GM23338 (cell line): ENCODE results near the gene BET1. TPM values are rescaled to one million over a fixed set of nuclear protein-coding genes. Genes with fewer than 3 reads are reported as not detected.

Experiments used
- ATAC-seq: fragments of 200-7000 bp; cut with Tn5 transposase; 3 replicates; pipeline ENCODE4 v1.9.1; 2020
- DNase-seq: peaks from one replicate; pipeline ENCODE4 v3.0.0-alpha.2; 2015; ENCODE audit warnings: low spot score
- H2AFZ ChIP-seq: fragments of 200-600 bp; sonication (generic); 2 replicates; pipeline ENCODE4 v1.8.0; 2016; ENCODE audit warnings: antibody characterized with exemption, mild to moderate bottlenecking, moderate library complexity
- H3F3A ChIP-seq: fragments of 200-600 bp; sonication (generic); replicated peaks from 2 replicates; pipeline ENCODE4 v1.8.0; 2017; ENCODE audit warnings: antibody characterized with exemption, mixed run types, low read depth
- H3K27ac ChIP-seq: fragments of 200-600 bp; sonication (generic); 2 replicates; pipeline ENCODE4 v1.6.1; 2016; ENCODE audit warnings: low read depth
- H3K27me3 ChIP-seq: fragments of 200-600 bp; sonication (generic); 2 replicates; pipeline ENCODE4 v1.8.0; 2016; ENCODE audit warnings: mild to moderate bottlenecking, mixed run types, moderate library complexity; ENCODE audit not compliant: insufficient read depth
- H3K36me3 ChIP-seq: fragments of 200-600 bp; sonication (generic); 2 replicates; pipeline ENCODE4 v1.8.0; 2016; ENCODE audit warnings: mild to moderate bottlenecking; ENCODE audit not compliant: insufficient read depth
- H3K4me1 ChIP-seq: fragments of 200-600 bp; sonication (generic); 2 replicates; pipeline ENCODE4 v1.8.0; 2016; ENCODE audit warnings: mild to moderate bottlenecking, moderate library complexity; ENCODE audit not compliant: insufficient read depth
- H3K4me2 ChIP-seq: fragments of 200-600 bp; sonication (generic); 2 replicates; pipeline ENCODE4 v1.7.1; 2017; ENCODE audit warnings: mixed run types
- H3K4me3 ChIP-seq: fragments of 200-600 bp; sonication (generic); 2 replicates; pipeline ENCODE4 v1.6.1; 2016; ENCODE audit warnings: mixed run types
- H3K79me2 ChIP-seq: fragments of 200-600 bp; sonication (generic); replicated peaks from 2 replicates; pipeline ENCODE4 v1.8.0; 2017; ENCODE audit warnings: mild to moderate bottlenecking; ENCODE audit not compliant: insufficient read depth
- H3K9me2 ChIP-seq: fragments of 200-600 bp; sonication (generic); 2 replicates; pipeline ENCODE4 v1.8.0; 2017; ENCODE audit not compliant: insufficient read depth
- H4K20me1 ChIP-seq: fragments of 200-600 bp; sonication (generic); replicated peaks from 2 replicates; pipeline ENCODE4 v1.8.0; 2017; ENCODE audit warnings: mild to moderate bottlenecking; ENCODE audit not compliant: insufficient read depth
- H3K27ac Mint-ChIP-seq: 2 replicates; pipeline ENCODE4 v1.8.0; 2020; ENCODE audit warnings: inconsistent platforms, mild to moderate bottlenecking, moderate library complexity, mixed read lengths
- H3K27me3 Mint-ChIP-seq: 3 replicates; pipeline ENCODE4 v1.8.0; 2022; ENCODE audit warnings: low read depth, mild to moderate bottlenecking, moderate library complexity, mixed read lengths, inconsistent platforms; ENCODE audit not compliant: insufficient read depth, poor library complexity
- H3K36me3 Mint-ChIP-seq: 3 replicates; pipeline ENCODE4 v1.8.0; 2021; ENCODE audit warnings: low read depth, mild to moderate bottlenecking, inconsistent platforms, moderate library complexity, mixed read lengths
- H3K4me1 Mint-ChIP-seq: 3 replicates; pipeline ENCODE4 v1.8.0; 2020; ENCODE audit warnings: mild to moderate bottlenecking, inconsistent platforms, mixed read lengths
- H3K4me3 Mint-ChIP-seq: 3 replicates; pipeline ENCODE4 v1.8.0; 2021; ENCODE audit warnings: moderate library complexity, mild to moderate bottlenecking, inconsistent platforms, mixed read lengths
- H3K9me3 Mint-ChIP-seq: 3 replicates; pipeline ENCODE4 v1.8.0; 2020; ENCODE audit warnings: moderate library complexity, mild to moderate bottlenecking, inconsistent platforms, mixed read lengths
- CREB1 ChIP-seq: fragments of 250-450 bp; sonication (Bioruptor Pico); IDR thresholded peaks from 2 replicates; pipeline ENCODE4 v1.5.0; 2020; ENCODE audit warnings: low read depth, mild to moderate bottlenecking, moderate library complexity
- CTCF ChIP-seq, 2 experiments: fragments of 200-600 bp in 1 of 2; sonication (generic) in 1 of 2; conservative IDR thresholded peaks; 2 replicates each; pipeline versions ENCODE4 v1.5.1 to v1.6.1; 2016 to 2017; ENCODE audit warnings: antibody characterized with exemption in 2 of 2, low read depth in 2 of 2, mild to moderate bottlenecking in 2 of 2, moderate library complexity in 1 of 2
- ETS1 ChIP-seq: IDR thresholded peaks from 2 replicates; pipeline ENCODE4 v1.6.1; 2016; ENCODE audit warnings: antibody characterized with exemption
- EZH2 ChIP-seq: fragments of 200-600 bp; sonication (generic); IDR thresholded peaks from one replicate; pipeline ENCODE4 v1.8.0; 2017; ENCODE audit warnings: antibody characterized with exemption, mild to moderate bottlenecking, low read depth; ENCODE audit not compliant: unreplicated experiment
- EZH2phosphoT487 ChIP-seq: fragments of 200-600 bp; sonication (generic); IDR thresholded peaks from one replicate; pipeline ENCODE4 v1.8.1; 2018; ENCODE audit warnings: antibody characterized with exemption; ENCODE audit not compliant: unreplicated experiment
- JUNB ChIP-seq: IDR thresholded peaks from one replicate; pipeline ENCODE4 v1.6.1; 2016; ENCODE audit warnings: antibody characterized with exemption; ENCODE audit not compliant: unreplicated experiment
- NANOG ChIP-seq: IDR thresholded peaks from 2 replicates; pipeline ENCODE4 v1.6.1; 2016; ENCODE audit warnings: antibody characterized with exemption, borderline replicate concordance
- POLR2AphosphoS5 ChIP-seq: IDR thresholded peaks from 2 replicates; pipeline ENCODE4 v1.6.1; 2016; ENCODE audit warnings: antibody characterized with exemption, low read depth
- REST ChIP-seq: IDR thresholded peaks from one replicate; pipeline ENCODE4 v1.6.1; 2018; ENCODE audit warnings: antibody characterized with exemption; ENCODE audit not compliant: unreplicated experiment
- STAT1 ChIP-seq: IDR thresholded peaks from one replicate; pipeline ENCODE4 v1.6.1; 2016; ENCODE audit warnings: antibody characterized with exemption; ENCODE audit not compliant: unreplicated experiment
- ZNF114 ChIP-seq: fragments of 250-450 bp; sonication (Bioruptor Pico); IDR thresholded peaks from 2 replicates; pipeline ENCODE4 v1.5.0; 2020; ENCODE audit warnings: mild to moderate bottlenecking, moderate library complexity
- ZNF331 ChIP-seq: fragments of 250-450 bp; sonication (Bioruptor Pico); IDR thresholded peaks from 2 replicates; pipeline ENCODE4 v1.5.0; 2020; ENCODE audit warnings: low read depth, mild to moderate bottlenecking, moderate library complexity
- ZNF462 ChIP-seq: fragments of 250-450 bp; sonication (Bioruptor Pico); IDR thresholded peaks from 2 replicates; pipeline ENCODE4 v1.5.0; 2020; ENCODE audit warnings: mild to moderate bottlenecking, moderate library complexity
- polyA plus RNA-seq: library from polyadenylated mRNA; unstranded; fragments of >200 nt; fragmentation: Nextera tagmentation; extraction: Ambion mirVana; gene quantifications from 2 replicates; pipeline ENCODE4 v1.2.1, GENCODE V29; 2016
- total RNA-seq: library from RNA; depleted of rRNA; stranded (reverse); fragments of >200 nt; shearing (Covaris generic); gene quantifications from 2 replicates; pipeline ENCODE4 v1.2.3, GENCODE V29; 2014

The BET1 gene
- total and polyA plus RNA-seq, 2 experiments from 2014 or later, result 42.2 to 69.2 TPM

GRCh38 chr7:93968911-93969620 lies 35.1 kb downstream of the BET1 start:
- Histone ChIP-seq H2AFZ (no peak overlapping the region), H3K4me3 (no peak overlapping the region), H3K9me2 (no peaks in the 10 kb centered on the region), H3K4me1 (no peaks in the 10 kb centered on the region), H3F3A (no peaks in the 10 kb centered on the region), H4K20me1 (no peaks in the 10 kb centered on the region), H3K4me2 (no peak overlapping the region), H3K27me3 (no peaks in the 10 kb centered on the region), H3K27ac (no peak overlapping the region), H3K36me3 (no peaks in the 10 kb centered on the region), H3K79me2 (no peaks in the 10 kb centered on the region)
- DNase-seq (no peak), ATAC-seq (no peak)
- no peak overlapping the region for H3K27ac Mint-ChIP-seq
- no peaks in the 10 kb centered on the region for H3K27me3 Mint-ChIP-seq
- H3K4me1 Mint-ChIP-seq, result no peaks in the 10 kb centered on the region
- no peak overlapping the region for H3K4me3 Mint-ChIP-seq
- TF ChIP-seq JUNB, result no peak
- no peak for TF ChIP-seq EZH2
- no peak for TF ChIP-seq ETS1
- no peak for TF ChIP-seq ZNF331 (CRISPR knock-in tag)
- TF ChIP-seq EZH2phosphoT487, result no peak
- no peak for TF ChIP-seq CREB1 (CRISPR knock-in tag)
- no peak for TF ChIP-seq STAT1
- no peak for TF ChIP-seq REST
- TF ChIP-seq ZNF462, result no peak
- no peak for TF ChIP-seq POLR2AphosphoS5
- TF ChIP-seq ZNF114, result no peak
- TF ChIP-seq CTCF (conservative IDR thresholded peaks at IDR 0.05; ENCODE audit: low read depth in 2 of 2), result no peak
- TF ChIP-seq NANOG, result no peak
- no peaks in the 10 kb centered on the region for H3K9me3 Mint-ChIP-seq
- H3K36me3 Mint-ChIP-seq, result no peaks in the 10 kb centered on the region
